KMS-11 (cell line): ENCODE results near the gene ZXDC.

ENCODE experiments used
- H2AFZ ChIP-seq: fragments of 200-600 bp; sonication (generic); 2 replicates; pipeline ENCODE4 v1.6.1; 2016; ENCODE audit warnings: antibody characterized with exemption, mixed run types, low read depth
- H3K27ac ChIP-seq: fragments of 200-600 bp; sonication (generic); 2 replicates; pipeline ENCODE4 v1.6.1; 2016; ENCODE audit warnings: mild to moderate bottlenecking, mixed run types
- H3K27me3 ChIP-seq: fragments of 200-600 bp; sonication (generic); 2 replicates; pipeline ENCODE4 v1.6.1; 2017; ENCODE audit warnings: mild to moderate bottlenecking, low read depth, mixed run types, moderate library complexity; ENCODE audit not compliant: insufficient read depth
- H3K36me3 ChIP-seq: fragments of 200-600 bp; sonication (generic); 2 replicates; pipeline ENCODE4 v1.6.1; 2017; ENCODE audit warnings: mild to moderate bottlenecking, mixed run types; ENCODE audit not compliant: insufficient read depth
- H3K4me1 ChIP-seq: fragments of 200-600 bp; sonication (generic); 2 replicates; pipeline ENCODE4 v1.6.1; 2016; ENCODE audit warnings: mild to moderate bottlenecking, low read depth, mixed run types; ENCODE audit not compliant: poor library complexity, severe bottlenecking
- H3K4me2 ChIP-seq: fragments of 200-600 bp; sonication (generic); 2 replicates; pipeline ENCODE4 v1.7.0; 2016; ENCODE audit warnings: mild to moderate bottlenecking, mixed run types
- H3K4me3 ChIP-seq: fragments of 200-600 bp; sonication (generic); IDR thresholded peaks from 2 replicates; pipeline ENCODE4 v1.6.1; 2017; ENCODE audit warnings: low read depth, low read length, mixed read lengths; ENCODE audit not compliant: insufficient read depth
- H3K79me2 ChIP-seq: fragments of 200-600 bp; sonication (generic); 2 replicates; pipeline ENCODE4 v1.6.1; 2016; ENCODE audit warnings: low read depth, mixed run types; ENCODE audit not compliant: insufficient read depth
- H3K9ac ChIP-seq: fragments of 200-600 bp; sonication (generic); 2 replicates; pipeline ENCODE4 v1.6.1; 2016; ENCODE audit warnings: mild to moderate bottlenecking, mixed run types
- H4K20me1 ChIP-seq: fragments of 200-600 bp; sonication (generic); 2 replicates; pipeline ENCODE4 v1.6.1; 2016; ENCODE audit warnings: mild to moderate bottlenecking, mixed run types; ENCODE audit not compliant: insufficient read depth
- CTCF ChIP-seq: fragments of 200-600 bp; sonication (generic); conservative IDR thresholded peaks from 2 replicates; pipeline ENCODE4 v1.6.1; 2017; ENCODE audit warnings: low read depth, mild to moderate bottlenecking, antibody characterized with exemption, low read length, moderate library complexity, mixed read lengths

ZXDC gene

GRCh38 chr3:126398423-126399350 is 77.0 kb downstream of the ZXDC start:
- Histone ChIP-seq H3K27me3 (no peaks in the 10 kb centered on the region), H3K4me3 (no peak overlapping the region), H3K9ac (no peak overlapping the region), H3K36me3 (no peaks in the 10 kb centered on the region), H3K4me2 (no peak overlapping the region), H3K4me1 (no peaks in the 10 kb centered on the region), H2AFZ (no peak overlapping the region), H3K27ac (no peak overlapping the region), H4K20me1 (no peaks in the 10 kb centered on the region), H3K79me2 (no peaks in the 10 kb centered on the region)
- TF ChIP-seq CTCF = no peak

- no peak for TF ChIP-seq CTCF
- Histone ChIP-seq H4K20me1 (no peaks in the 10 kb centered on the region), H3K27me3 (no peaks in the 10 kb centered on the region), H3K4me2 (no peak overlapping the region), H3K79me2 (no peaks in the 10 kb centered on the region), H3K4me3 (no peak overlapping the region), H3K9ac (no peak overlapping the region), H3K4me1 (no peaks in the 10 kb centered on the region), H2AFZ (no peak overlapping the region), H3K36me3 (no peaks in the 10 kb centered on the region), H3K27ac (no peak overlapping the region)
Measured at GRCh38 chr3:126397610-126398422, 77.9 kb downstream of the ZXDC start.

- no peak overlapping the region for H2AFZ ChIP-seq
- no peaks in the 10 kb centered on the region for H4K20me1 ChIP-seq
- H3K36me3 ChIP-seq = no peaks in the 10 kb centered on the region
- H3K4me3 ChIP-seq = no peak overlapping the region
- no peak overlapping the region for H3K4me2 ChIP-seq
- no peak overlapping the region for H3K9ac ChIP-seq
- H3K4me1 ChIP-seq = no peaks in the 10 kb centered on the region
- no peaks in the 10 kb centered on the region for H3K27me3 ChIP-seq
- no peak for TF ChIP-seq CTCF
- H3K27ac ChIP-seq = no peak overlapping the region
- no peaks in the 10 kb centered on the region for H3K79me2 ChIP-seq
Measured at GRCh38 chr3:126396536-126396935, 79.2 kb downstream of the ZXDC start.

- Histone ChIP-seq H3K27ac (no peak overlapping the region), H2AFZ (no peak overlapping the region), H3K9ac (no peak overlapping the region), H3K4me2 (no peak overlapping the region), H4K20me1 (no peaks in the 10 kb centered on the region), H3K27me3 (no peaks in the 10 kb centered on the region), H3K79me2 (no peaks in the 10 kb centered on the region), H3K4me1 (no peaks in the 10 kb centered on the region), H3K4me3 (no peak overlapping the region), H3K36me3 (no peaks in the 10 kb centered on the region)
- no peak for TF ChIP-seq CTCF
Measured at GRCh38 chr3:126395846-126396513, 79.7 kb downstream of the ZXDC start.
